GM12891 (cell line): Measurements from ENCODE around the gene CLDN1.

Experiments used
- POLR2A ChIP-seq: IDR thresholded peaks from 2 replicates; pipeline ENCODE4 v1.6.1; 2011; ENCODE audit warnings: low read depth, low read length, control low read depth
- POLR2AphosphoS5 ChIP-seq: IDR thresholded peaks from 2 replicates; pipeline ENCODE4 v1.6.1; 2011; ENCODE audit warnings: low read depth, low read length, control low read depth
- POU2F2 ChIP-seq: IDR thresholded peaks from 2 replicates; pipeline ENCODE4 v1.6.1; 2011; ENCODE audit warnings: low read depth, mild to moderate bottlenecking, control low read depth, low read length, moderate library complexity
- SPI1 ChIP-seq: IDR thresholded peaks from 2 replicates; pipeline ENCODE4 v1.6.1; 2011; ENCODE audit warnings: low read depth, low read length, control low read depth
- TAF1 ChIP-seq: IDR thresholded peaks from 2 replicates; pipeline ENCODE4 v1.6.1; 2011; ENCODE audit warnings: low read depth, low read length, control low read depth

- TF ChIP-seq POLR2A, result no peak
- no peak for TF ChIP-seq SPI1
- TF ChIP-seq TAF1, result no peak
- no peak for TF ChIP-seq POLR2AphosphoS5
- TF ChIP-seq POU2F2, result no peak
Measured at GRCh38 chr3:190303884-190304283, 18.4 kb downstream of the CLDN1 start.
